K562 (cell line): ENCODE measurements around the gene DHPS. TPM values are rescaled to one million over a fixed set of nuclear protein-coding genes. Genes with fewer than 3 reads are reported as not detected.

Experiments used
- BRD4 ChIP-seq: fragments of 200-600 bp; sonication (generic); IDR thresholded peaks from 2 replicates; pipeline ENCODE4 v1.6.1; 2017; ENCODE audit warnings: inconsistent platforms
- GATA2 ChIP-seq: sonication (generic); formaldehyde crosslinking; IDR thresholded peaks from 2 replicates; pipeline ENCODE4 v1.4.0; 2020; ENCODE audit warnings: mild to moderate bottlenecking, missing genetic modification reagents
- LEF1 ChIP-seq: fragments of 450-650 bp; IDR thresholded peaks from 2 replicates; pipeline ENCODE4 v1.6.1; 2016; ENCODE audit warnings: mild to moderate bottlenecking
- NCOR1 ChIP-seq: fragments of 450-650 bp; IDR thresholded peaks from 2 replicates; pipeline ENCODE4 v1.6.1; 2016; ENCODE audit warnings: mild to moderate bottlenecking, moderate library complexity
- NR2F6 ChIP-seq: fragments of 450-650 bp; formaldehyde crosslinking; IDR thresholded peaks from 2 replicates; pipeline ENCODE4 v1.4.0; 2020; ENCODE audit warnings: mild to moderate bottlenecking
- PTRF ChIP-seq: fragments of 450-650 bp; IDR thresholded peaks from 2 replicates; pipeline ENCODE4 v1.6.1; 2016; ENCODE audit warnings: mild to moderate bottlenecking, missing genetic modification characterization, missing compliant biosample characterization
- RHOXF2B ChIP-seq: fragments of 250-450 bp; sonication (Bioruptor Pico); conservative IDR thresholded peaks from 2 replicates; pipeline ENCODE4 v1.5.1; 2021
- ZBTB7A ChIP-seq: IDR thresholded peaks from 2 replicates; pipeline ENCODE4 v1.6.1; 2011; ENCODE audit warnings: low read depth, mild to moderate bottlenecking, low read length, moderate library complexity, borderline replicate concordance; ENCODE audit not compliant: control insufficient read depth
- ZNF384 ChIP-seq: IDR thresholded peaks from 2 replicates; pipeline ENCODE4 v1.6.1; 2012; ENCODE audit warnings: low read depth, low read length, improper control_type of control experiment
- ZNF436 ChIP-seq: fragments of 250-450, 450-650 bp; sonication (Bioruptor Pico); formaldehyde crosslinking; IDR thresholded peaks from 2 replicates; pipeline ENCODE4 v1.7.0; 2020; ENCODE audit warnings: mild to moderate bottlenecking
- ZNF444 ChIP-seq: fragments of 250-450 bp; sonication (Bioruptor Pico); IDR thresholded peaks from 2 replicates; pipeline ENCODE4 v1.4.0; 2020; ENCODE audit warnings: mild to moderate bottlenecking, moderate library complexity
- polyA plus RNA-seq, 8 experiments: library from polyadenylated mRNA; depleted of rRNA in 4 of 8; stranded (reverse) in 5 of 8; unstranded in 3 of 8; fragments of >200 nt; fragmentation: Nextera tagmentation in 2 of 8; fragmentation: Illumina TruSeq in 1 of 8; extraction: Ambion mirVana in 2 of 8; extraction: Trizol in 1 of 8; gene quantifications; 2 replicates each; pipeline versions ENCODE4 v1.2.1 to v1.2.3, GENCODE V29; 2011 to 2014; ENCODE audit warnings: inconsistent platforms in 1 of 8, missing spikeins in 1 of 8
- total RNA-seq, 7 experiments: library from RNA; depleted of rRNA in 6 of 7; stranded (reverse); fragments of >200 nt in 6 of 7; fragmentation: Illumina TruSeq in 2 of 7; extraction: Trizol in 2 of 7; gene quantifications; 2 replicates each; pipeline versions ENCODE4 v1.2.1 to v1.2.3, GENCODE V29; 2011 to 2021; ENCODE audit warnings: low replicate concordance in 1 of 7
- TF ChIP-seq, protein P1 (sequence below): fragments of 250-450 bp; sonication (Bioruptor Pico); IDR thresholded peaks from 2 replicates; pipeline ENCODE4 v1.8.0; 2022; ENCODE audit warnings: moderate library complexity, mild to moderate bottlenecking, inconsistent platforms
- TF ChIP-seq, protein P2 (sequence below), 2 experiments: IDR thresholded peaks; 2 replicates each; pipeline ENCODE4 v1.6.1; 2011; ENCODE audit warnings: borderline replicate concordance in 1 of 2, control low read depth in 1 of 2, low read depth in 1 of 2, low read length in 1 of 2, mild to moderate bottlenecking in 1 of 2, mixed read lengths in 1 of 2, moderate library complexity in 1 of 2; ENCODE audit not compliant: insufficient read depth in 1 of 2, insufficient read length in 1 of 2, poor library complexity in 1 of 2, severe bottlenecking in 1 of 2; ENCODE audit errors: extremely low read depth in 1 of 2
- TF ChIP-seq, protein P3 (sequence below): sonication (generic); formaldehyde crosslinking; IDR thresholded peaks from 2 replicates; pipeline ENCODE4 v1.8.1; 2023; ENCODE audit warnings: mild to moderate bottlenecking, missing genetic modification reagents
- TF ChIP-seq, protein P4 (sequence below), 2 experiments: IDR thresholded peaks; 2 replicates each; pipeline ENCODE4 v1.6.1; 2012; ENCODE audit warnings: improper control_type of control experiment in 2 of 2, low read depth in 2 of 2, low read length in 2 of 2, borderline replicate concordance in 1 of 2
- TF ChIP-seq, protein P5 (sequence below), 3 experiments: fragments of 200-800 bp in 1 of 3; fragments of 250-450 bp in 1 of 3; fragments of 450-650 bp in 1 of 3; sonication (Bioruptor Pico) in 1 of 3; sonication (Bioruptor generic) in 1 of 3; formaldehyde crosslinking in 1 of 3; IDR thresholded peaks; 2 replicates each; pipeline versions ENCODE4 v1.6.1 to v1.8.0; 2016 to 2022; ENCODE audit warnings: mild to moderate bottlenecking in 2 of 3, missing genetic modification characterization in 2 of 3, missing compliant biosample characterization in 1 of 3, moderate library complexity in 1 of 3

DHPS gene
- total and polyA plus RNA-seq, 9 of the 15 experiments (the other 6 are each of a cell fraction or from before 2014, with no cell fraction given), result 47.1 to 110 (median 79.9) TPM

DNA sequence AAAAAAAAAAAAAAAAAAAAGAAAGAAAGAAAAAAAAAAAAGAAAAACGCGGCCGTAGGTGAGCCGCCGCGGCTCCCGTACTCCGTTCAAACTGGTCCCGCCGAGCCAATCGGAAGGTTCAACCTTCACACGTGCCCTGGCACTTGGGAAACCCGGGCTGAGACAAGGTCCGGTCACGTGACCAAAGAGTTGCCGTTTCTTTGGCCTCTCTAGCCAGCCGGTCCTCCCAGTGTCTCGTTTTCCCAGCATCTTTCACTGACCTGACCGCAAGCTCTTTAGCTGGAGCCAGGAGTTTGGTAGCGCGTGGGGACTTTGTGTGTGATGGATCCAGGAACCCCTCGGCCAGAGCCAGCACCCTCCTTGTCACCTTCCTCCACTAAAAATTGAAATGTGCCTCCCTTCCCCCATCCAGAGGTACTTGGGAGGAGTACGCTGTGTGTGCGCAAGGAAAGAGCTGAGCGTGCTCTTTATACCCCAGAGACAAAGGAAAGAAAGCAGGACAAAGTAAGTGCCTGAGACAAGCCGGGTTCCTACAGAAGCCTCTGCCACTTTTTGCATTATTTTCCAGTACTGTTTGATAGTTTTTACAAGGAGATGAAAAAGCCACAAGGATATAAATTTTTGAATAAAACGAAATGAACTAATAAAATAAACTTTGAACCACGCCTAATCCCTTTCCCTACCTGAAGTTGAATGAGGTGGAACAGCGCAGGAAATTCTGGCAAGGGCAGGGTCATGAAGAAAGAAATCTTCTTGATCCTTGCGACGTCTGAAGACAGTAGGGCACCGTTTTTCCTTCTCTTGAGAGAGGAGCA, 41.1 kb upstream of the DHPS start (continued):
- no peak for TF ChIP-seq ZBTB7A
- TF ChIP-seq RHOXF2B (CRISPR knock-in tag), result 0 out of 2 replicates have a peak, but pooled peaks have one; percentile 65
- TF ChIP-seq, protein P1, sequence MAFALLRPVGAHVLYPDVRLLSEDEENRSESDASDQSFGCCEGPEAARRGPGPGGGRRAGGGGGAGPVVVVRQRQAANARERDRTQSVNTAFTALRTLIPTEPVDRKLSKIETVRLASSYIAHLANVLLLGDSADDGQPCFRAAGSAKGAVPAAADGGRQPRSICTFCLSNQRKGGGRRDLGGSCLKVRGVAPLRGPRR (CRISPR knock-in tag), result no peak
- TF ChIP-seq, protein P2, sequence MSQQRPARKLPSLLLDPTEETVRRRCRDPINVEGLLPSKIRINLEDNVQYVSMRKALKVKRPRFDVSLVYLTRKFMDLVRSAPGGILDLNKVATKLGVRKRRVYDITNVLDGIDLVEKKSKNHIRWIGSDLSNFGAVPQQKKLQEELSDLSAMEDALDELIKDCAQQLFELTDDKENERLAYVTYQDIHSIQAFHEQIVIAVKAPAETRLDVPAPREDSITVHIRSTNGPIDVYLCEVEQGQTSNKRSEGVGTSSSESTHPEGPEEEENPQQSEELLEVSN (IDR thresholded peaks at IDR 0.05; ENCODE audit: borderline replicate concordance in 1 of 2, extremely low read depth in 1 of 2, insufficient read depth in 1 of 2, insufficient read length in 1 of 2, low read depth in 1 of 2, low read length in 1 of 2, poor library complexity in 1 of 2, severe bottlenecking in 1 of 2), result peak; percentile 47 to 53
- TF ChIP-seq BRD4, result no peak
- TF ChIP-seq ZNF436 (CRISPR knock-in tag), result no peak
- TF ChIP-seq GATA2 (CRISPR knock-in tag), result no peak
- TF ChIP-seq ZNF444 (CRISPR knock-in tag), result no peak
- 0 out of 2 replicates have a peak, but pooled peaks have one; percentile 3 for TF ChIP-seq NCOR1
- TF ChIP-seq NR2F6, result no peak
- TF ChIP-seq, protein P3, sequence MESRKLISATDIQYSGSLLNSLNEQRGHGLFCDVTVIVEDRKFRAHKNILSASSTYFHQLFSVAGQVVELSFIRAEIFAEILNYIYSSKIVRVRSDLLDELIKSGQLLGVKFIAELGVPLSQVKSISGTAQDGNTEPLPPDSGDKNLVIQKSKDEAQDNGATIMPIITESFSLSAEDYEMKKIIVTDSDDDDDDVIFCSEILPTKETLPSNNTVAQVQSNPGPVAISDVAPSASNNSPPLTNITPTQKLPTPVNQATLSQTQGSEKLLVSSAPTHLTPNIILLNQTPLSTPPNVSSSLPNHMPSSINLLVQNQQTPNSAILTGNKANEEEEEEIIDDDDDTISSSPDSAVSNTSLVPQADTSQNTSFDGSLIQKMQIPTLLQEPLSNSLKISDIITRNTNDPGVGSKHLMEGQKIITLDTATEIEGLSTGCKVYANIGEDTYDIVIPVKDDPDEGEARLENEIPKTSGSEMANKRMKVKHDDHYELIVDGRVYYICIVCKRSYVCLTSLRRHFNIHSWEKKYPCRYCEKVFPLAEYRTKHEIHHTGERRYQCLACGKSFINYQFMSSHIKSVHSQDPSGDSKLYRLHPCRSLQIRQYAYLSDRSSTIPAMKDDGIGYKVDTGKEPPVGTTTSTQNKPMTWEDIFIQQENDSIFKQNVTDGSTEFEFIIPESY (CRISPR knock-in tag), result no peak
- no peak for TF ChIP-seq PTRF (tag)
- TF ChIP-seq, protein P4, sequence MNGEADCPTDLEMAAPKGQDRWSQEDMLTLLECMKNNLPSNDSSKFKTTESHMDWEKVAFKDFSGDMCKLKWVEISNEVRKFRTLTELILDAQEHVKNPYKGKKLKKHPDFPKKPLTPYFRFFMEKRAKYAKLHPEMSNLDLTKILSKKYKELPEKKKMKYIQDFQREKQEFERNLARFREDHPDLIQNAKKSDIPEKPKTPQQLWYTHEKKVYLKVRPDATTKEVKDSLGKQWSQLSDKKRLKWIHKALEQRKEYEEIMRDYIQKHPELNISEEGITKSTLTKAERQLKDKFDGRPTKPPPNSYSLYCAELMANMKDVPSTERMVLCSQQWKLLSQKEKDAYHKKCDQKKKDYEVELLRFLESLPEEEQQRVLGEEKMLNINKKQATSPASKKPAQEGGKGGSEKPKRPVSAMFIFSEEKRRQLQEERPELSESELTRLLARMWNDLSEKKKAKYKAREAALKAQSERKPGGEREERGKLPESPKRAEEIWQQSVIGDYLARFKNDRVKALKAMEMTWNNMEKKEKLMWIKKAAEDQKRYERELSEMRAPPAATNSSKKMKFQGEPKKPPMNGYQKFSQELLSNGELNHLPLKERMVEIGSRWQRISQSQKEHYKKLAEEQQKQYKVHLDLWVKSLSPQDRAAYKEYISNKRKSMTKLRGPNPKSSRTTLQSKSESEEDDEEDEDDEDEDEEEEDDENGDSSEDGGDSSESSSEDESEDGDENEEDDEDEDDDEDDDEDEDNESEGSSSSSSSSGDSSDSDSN (IDR thresholded peaks at IDR 0.05; ENCODE audit: borderline replicate concordance in 1 of 2, low read depth in 2 of 2, low read length in 2 of 2), result no peak
- peak; percentile 99 for TF ChIP-seq ZNF384
- TF ChIP-seq, protein P5, sequence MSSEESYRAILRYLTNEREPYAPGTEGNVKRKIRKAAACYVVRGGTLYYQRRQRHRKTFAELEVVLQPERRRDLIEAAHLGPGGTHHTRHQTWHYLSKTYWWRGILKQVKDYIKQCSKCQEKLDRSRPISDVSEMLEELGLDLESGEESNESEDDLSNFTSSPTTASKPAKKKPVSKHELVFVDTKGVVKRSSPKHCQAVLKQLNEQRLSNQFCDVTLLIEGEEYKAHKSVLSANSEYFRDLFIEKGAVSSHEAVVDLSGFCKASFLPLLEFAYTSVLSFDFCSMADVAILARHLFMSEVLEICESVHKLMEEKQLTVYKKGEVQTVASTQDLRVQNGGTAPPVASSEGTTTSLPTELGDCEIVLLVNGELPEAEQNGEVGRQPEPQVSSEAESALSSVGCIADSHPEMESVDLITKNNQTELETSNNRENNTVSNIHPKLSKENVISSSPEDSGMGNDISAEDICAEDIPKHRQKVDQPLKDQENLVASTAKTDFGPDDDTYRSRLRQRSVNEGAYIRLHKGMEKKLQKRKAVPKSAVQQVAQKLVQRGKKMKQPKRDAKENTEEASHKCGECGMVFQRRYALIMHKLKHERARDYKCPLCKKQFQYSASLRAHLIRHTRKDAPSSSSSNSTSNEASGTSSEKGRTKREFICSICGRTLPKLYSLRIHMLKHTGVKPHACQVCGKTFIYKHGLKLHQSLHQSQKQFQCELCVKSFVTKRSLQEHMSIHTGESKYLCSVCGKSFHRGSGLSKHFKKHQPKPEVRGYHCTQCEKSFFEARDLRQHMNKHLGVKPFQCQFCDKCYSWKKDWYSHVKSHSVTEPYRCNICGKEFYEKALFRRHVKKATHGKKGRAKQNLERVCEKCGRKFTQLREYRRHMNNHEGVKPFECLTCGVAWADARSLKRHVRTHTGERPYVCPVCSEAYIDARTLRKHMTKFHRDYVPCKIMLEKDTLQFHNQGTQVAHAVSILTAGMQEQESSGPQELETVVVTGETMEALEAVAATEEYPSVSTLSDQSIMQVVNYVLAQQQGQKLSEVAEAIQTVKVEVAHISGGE (CRISPR knock-in tag; IDR thresholded peaks at IDR 0.05), result peak in 1 of 3 experiments; percentile 79; a peak in 2 of 6 replicates
- peak; percentile 80 for TF ChIP-seq LEF1
